Measurements from ENCODE around the gene CDK8. TPM values are rescaled to one million over a fixed set of nuclear protein-coding genes. Genes with fewer than 3 reads are reported as not detected.

Gene CDK8
- total and polyA plus RNA-seq, 2 donors (not counting 3 experiments of a cell fraction or from before 2014, with no cell fraction given) = 12.2 to 13.3 TPM

DNA sequence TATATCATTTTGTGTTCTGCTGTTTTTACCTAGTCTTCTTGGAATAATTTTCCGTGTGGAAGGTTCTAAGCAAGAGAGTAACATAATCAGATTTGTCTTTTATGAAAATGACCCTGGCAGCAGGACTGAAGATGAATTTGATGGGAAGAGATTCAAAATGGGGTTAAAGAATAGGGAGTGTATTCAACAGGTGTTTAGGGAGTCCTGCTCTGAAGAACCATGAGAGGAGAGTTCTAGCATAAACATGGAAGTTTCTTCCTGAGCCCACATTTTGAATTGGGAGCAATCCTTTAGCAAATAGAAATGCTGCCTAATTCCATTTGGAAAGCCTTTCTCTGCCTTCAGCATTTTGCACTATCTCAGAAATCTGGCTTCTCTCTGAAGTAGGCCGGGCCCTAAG, 127.0 kb downstream of the CDK8 start:
- no peaks in the 10 kb centered on the region for H3K27me3 ChIP-seq (ENCODE audit: control insufficient read depth in 2 of 2, insufficient read depth in 2 of 2, low read length in 2 of 2)
- CTCF ChIA-PET = no interaction called here
- no TSS peak for BruUV-seq (replicated peaks)

More for the DNA sequence above, 127.0 kb downstream of the CDK8 start:
- Histone ChIP-seq H3K9me1 (replicated peaks; ENCODE audit: control insufficient read depth, extremely low read depth, insufficient read depth, low read length) (no peaks in the 10 kb centered on the region), H3K36me3 (ENCODE audit: control insufficient read depth in 2 of 2, extremely low read depth in 1 of 2, insufficient read depth in 2 of 2, low read length in 2 of 2) (no peaks in the 10 kb centered on the region), H3K9me3 (replicated peaks; ENCODE audit: control insufficient read depth, insufficient read depth, low read length) (no peaks in the 10 kb centered on the region), H3K79me2 (ENCODE audit: control insufficient read depth, insufficient read depth, low read length) (no peaks in the 10 kb centered on the region), H2AFZ (ENCODE audit: low read depth, low read length) (no peak overlapping the region), H3K4me2 (ENCODE audit: insufficient read depth, low read length) (no peak overlapping the region), H3K9ac (replicated peaks; ENCODE audit: extremely low read depth, insufficient read depth, low read length) (no peak overlapping the region), H3K27ac (ENCODE audit: insufficient read depth, low read depth, low read length) (no peak overlapping the region), H3K4me1 (ENCODE audit: control insufficient read depth, extremely low read depth, insufficient read depth, low read length) (no peaks in the 10 kb centered on the region), H3K4me3 (replicated peaks in 1 of 3; ENCODE audit: insufficient read depth in 1 of 3, low read depth in 1 of 3, low read length in 3 of 3) (no peak overlapping the region), H4K20me1 (replicated peaks; ENCODE audit: control insufficient read depth, extremely low read depth, insufficient read depth, low read length) (no peaks in the 10 kb centered on the region)
- POLR2A ChIA-PET = no interaction called here
- TF ChIP-seq GATA2 (IDR thresholded peaks at IDR 0.05; ENCODE audit: insufficient read depth, insufficient read length, low read depth, low read length) (no peak), POLR2A (IDR thresholded peaks at IDR 0.05; ENCODE audit: low read depth, low read length) (no peak), JUN (IDR thresholded peaks at IDR 0.05; ENCODE audit: borderline replicate concordance, insufficient read depth, insufficient read length, low read depth) (no peak), FOS (IDR thresholded peaks at IDR 0.05; ENCODE audit: borderline replicate concordance, insufficient read depth, low read length) (no peak), MYC (IDR thresholded peaks at IDR 0.05; ENCODE audit: low read depth, low read length) (no peak), EZH2 (IDR thresholded peaks at IDR 0.05; ENCODE audit: borderline replicate concordance, low read depth, low read length, severe bottlenecking) (no peak), POLR2AphosphoS5 (IDR thresholded peaks at IDR 0.05; ENCODE audit: insufficient read depth, low read depth, low read length) (no peak)
- TF ChIP-seq, protein P1, sequence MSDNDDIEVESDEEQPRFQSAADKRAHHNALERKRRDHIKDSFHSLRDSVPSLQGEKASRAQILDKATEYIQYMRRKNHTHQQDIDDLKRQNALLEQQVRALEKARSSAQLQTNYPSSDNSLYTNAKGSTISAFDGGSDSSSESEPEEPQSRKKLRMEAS (IDR thresholded peaks at IDR 0.05; ENCODE audit: insufficient read depth, insufficient read length) = no peak
- TF ChIP-seq, protein P2, sequence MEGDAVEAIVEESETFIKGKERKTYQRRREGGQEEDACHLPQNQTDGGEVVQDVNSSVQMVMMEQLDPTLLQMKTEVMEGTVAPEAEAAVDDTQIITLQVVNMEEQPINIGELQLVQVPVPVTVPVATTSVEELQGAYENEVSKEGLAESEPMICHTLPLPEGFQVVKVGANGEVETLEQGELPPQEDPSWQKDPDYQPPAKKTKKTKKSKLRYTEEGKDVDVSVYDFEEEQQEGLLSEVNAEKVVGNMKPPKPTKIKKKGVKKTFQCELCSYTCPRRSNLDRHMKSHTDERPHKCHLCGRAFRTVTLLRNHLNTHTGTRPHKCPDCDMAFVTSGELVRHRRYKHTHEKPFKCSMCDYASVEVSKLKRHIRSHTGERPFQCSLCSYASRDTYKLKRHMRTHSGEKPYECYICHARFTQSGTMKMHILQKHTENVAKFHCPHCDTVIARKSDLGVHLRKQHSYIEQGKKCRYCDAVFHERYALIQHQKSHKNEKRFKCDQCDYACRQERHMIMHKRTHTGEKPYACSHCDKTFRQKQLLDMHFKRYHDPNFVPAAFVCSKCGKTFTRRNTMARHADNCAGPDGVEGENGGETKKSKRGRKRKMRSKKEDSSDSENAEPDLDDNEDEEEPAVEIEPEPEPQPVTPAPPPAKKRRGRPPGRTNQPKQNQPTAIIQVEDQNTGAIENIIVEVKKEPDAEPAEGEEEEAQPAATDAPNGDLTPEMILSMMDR (IDR thresholded peaks at IDR 0.05; ENCODE audit: extremely low read depth in 1 of 2, insufficient read depth in 1 of 2, low read depth in 1 of 2, low read length in 2 of 2) = no peak
- DNase-seq (ENCODE audit: low read depth, low spot score) (no peak), FAIRE-seq (no peak)
- dilution Hi-C loops (cut with MboI; ENCODE audit: extremely low pct_ligation_motif_present, low sequenced_read_pairs) (no loop called here), intact Hi-C loops (cut with micrococcal nuclease) (no loop called here)
